ENCODE results near the gene GNAZ.
"Not testable (repeated sequence)": the region's sequence is repeated elsewhere in the genome, so short reads cannot be mapped to it uniquely, and the experiment has no call there.

The GNAZ gene

GRCh38 chr22:23070418-23071229 is at the start of gene GNAZ:
TSS of gene GNAZ (plus strand) at chr22:23070519. CDS start at chr22:23095696, 25,177 bp downstream.
- DNase-seq (ENCODE audit: low read depth in 2 of 2) = no peak

GRCh38 chr22:23020659-23021293 is 49.5 kb upstream of the GNAZ start:
- DNase-seq (ENCODE audit: low read depth in 2 of 2) = no peak

- not testable (repeated sequence) for DNase-seq (ENCODE audit: low read depth in 2 of 2)
Measured at GRCh38 chr22:23021660-23022353, 48.5 kb upstream of the GNAZ start.

- DNase-seq (ENCODE audit: low read depth in 2 of 2) = no peak
Measured at GRCh38 chr22:23023294-23023693, 47.0 kb upstream of the GNAZ start.

- no peak for DNase-seq (ENCODE audit: low read depth in 2 of 2)
Measured at GRCh38 chr22:23026777-23027176, 43.5 kb upstream of the GNAZ start.

GRCh38 chr22:23027849-23028248 is 42.5 kb upstream of the GNAZ start:
- DNase-seq (ENCODE audit: low read depth in 2 of 2) = not testable (repeated sequence)

GRCh38 chr22:23029521-23030228 is 40.6 kb upstream of the GNAZ start:
- DNase-seq (ENCODE audit: low read depth in 2 of 2) = no peak

- DNase-seq (ENCODE audit: low read depth in 2 of 2) = no peak
Measured at GRCh38 chr22:23031381-23031780, 38.9 kb upstream of the GNAZ start.

- DNase-seq (ENCODE audit: low read depth in 2 of 2) = no peak
Measured at GRCh38 chr22:23031786-23032185, 38.5 kb upstream of the GNAZ start.

GRCh38 chr22:23032658-23033057 is 37.7 kb upstream of the GNAZ start:
- no peak for DNase-seq (ENCODE audit: low read depth in 2 of 2)

- no peak for DNase-seq (ENCODE audit: low read depth in 2 of 2)
Measured at GRCh38 chr22:23033116-23033905, 37.0 kb upstream of the GNAZ start.

GRCh38 chr22:23034621-23035556 is 35.4 kb upstream of the GNAZ start:
- no peak for DNase-seq (ENCODE audit: low read depth in 2 of 2)

GRCh38 chr22:23035557-23036277 is 34.6 kb upstream of the GNAZ start:
- DNase-seq (ENCODE audit: low read depth in 2 of 2) = no peak

- DNase-seq (ENCODE audit: low read depth in 2 of 2) = no peak
Measured at GRCh38 chr22:23036684-23037428, 33.5 kb upstream of the GNAZ start.

- DNase-seq (ENCODE audit: low read depth in 2 of 2) = no peak
Measured at GRCh38 chr22:23037429-23038333, 32.6 kb upstream of the GNAZ start.

GRCh38 chr22:23038334-23038642 is 32.0 kb upstream of the GNAZ start:
- DNase-seq (ENCODE audit: low read depth in 2 of 2) = no peak

- DNase-seq (ENCODE audit: low read depth in 2 of 2) = no peak
Measured at GRCh38 chr22:23038902-23039301, 31.4 kb upstream of the GNAZ start.

GRCh38 chr22:23042179-23042578 is 28.1 kb upstream of the GNAZ start:
- no peak for DNase-seq (ENCODE audit: low read depth in 2 of 2)
